ENCODE data around the gene SACS. TPM values are rescaled to one million over a fixed set of nuclear protein-coding genes. Genes with fewer than 3 reads are reported as not detected.

SACS gene
- polyA plus RNA-seq, 5 donors, result 10.7 to 19.8 (median 17.2) TPM

DNA sequence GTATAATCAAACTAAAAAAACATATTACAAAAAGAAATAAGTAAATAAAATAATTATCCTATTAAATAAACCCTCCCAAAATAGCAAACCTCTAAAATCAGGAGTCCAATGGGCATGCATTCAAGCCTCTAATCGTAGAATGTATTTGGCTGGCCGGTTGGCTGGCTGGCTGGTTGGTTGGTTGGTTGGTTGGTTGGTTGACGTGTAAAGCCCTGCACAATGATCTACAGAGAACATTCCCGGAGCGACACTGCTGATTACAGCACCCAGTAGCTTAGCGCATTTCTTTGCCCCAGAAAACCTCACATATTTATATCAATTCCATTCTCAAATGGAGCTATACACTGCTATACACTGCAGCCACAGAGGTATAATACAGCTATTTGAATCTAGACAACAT is 65.6 kb downstream of the SACS start:
- DNase-seq, result no peak

- DNase-seq, result no peak
Observed at GRCh38 chr13:23365652-23366051, 67.8 kb downstream of the SACS start.

DNA sequence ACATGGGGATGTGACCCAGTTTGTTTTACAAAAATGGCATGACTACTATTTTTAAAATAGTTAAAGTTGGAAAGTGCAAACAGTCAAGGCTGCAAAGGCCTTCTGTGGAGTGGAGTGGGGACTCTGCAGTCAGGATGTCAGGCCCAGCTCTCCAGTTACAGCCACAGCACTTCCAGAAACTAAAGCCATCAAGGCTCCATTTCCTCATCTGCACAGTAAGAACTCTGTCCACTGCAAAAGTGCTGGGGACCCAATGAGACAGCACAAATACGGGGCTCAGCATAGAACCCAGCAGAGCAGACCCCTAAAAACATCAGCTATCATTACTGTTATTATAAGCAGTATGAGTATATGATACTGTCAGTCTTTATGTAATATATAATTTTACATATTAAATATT is 73.6 kb downstream of the SACS start:
- DNase-seq, result no peak

DNA sequence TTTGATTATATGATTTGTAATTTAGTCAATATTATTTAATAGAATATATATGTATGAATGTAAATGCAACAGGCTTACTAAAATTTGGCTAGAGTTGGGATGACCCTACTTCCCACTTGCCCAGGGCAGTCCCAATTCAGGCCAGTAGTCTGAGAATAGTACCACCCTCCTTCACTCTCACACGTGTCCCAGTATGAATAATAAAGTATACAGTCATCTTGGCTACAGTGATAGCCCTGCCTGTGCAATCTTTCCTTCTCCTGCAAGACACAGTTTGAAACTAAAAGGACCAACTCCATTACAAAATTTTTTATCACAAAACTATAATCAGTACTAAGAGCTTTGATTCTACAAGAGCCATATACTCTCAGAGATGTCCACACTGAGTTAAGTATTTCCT is 76.2 kb downstream of the SACS start:
- no peak for DNase-seq

- DNase-seq, result no peak
Observed at GRCh38 chr13:23356368-23356767, 77.1 kb downstream of the SACS start.

GRCh38 chr13:23354520-23354919 is 79.0 kb downstream of the SACS start:
- DNase-seq, result no peak

- DNase-seq, result no peak
Observed at GRCh38 chr13:23352161-23352560, 81.3 kb downstream of the SACS start.

DNA sequence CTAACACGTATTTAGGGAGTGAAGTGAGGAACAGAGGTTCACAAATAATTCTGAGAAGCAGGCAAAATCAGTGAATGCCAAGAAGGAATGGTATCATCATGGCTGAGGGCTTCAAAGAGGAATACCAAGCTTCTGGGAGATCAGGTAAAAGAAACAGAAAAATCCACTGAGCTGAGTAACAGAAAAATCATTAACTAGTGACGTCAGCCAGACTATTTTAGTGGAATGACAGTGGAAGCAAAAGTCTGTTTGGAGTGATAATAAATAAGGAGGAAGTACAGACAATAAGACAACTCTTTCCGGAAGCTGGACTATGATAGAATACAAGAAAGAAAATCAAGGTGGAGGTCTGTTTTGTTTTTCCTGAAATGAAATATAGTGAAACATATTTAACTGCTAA is 83.5 kb downstream of the SACS start:
- DNase-seq, result no peak

- DNase-seq, result no peak
Observed at GRCh38 chr13:23349161-23349897, 84.2 kb downstream of the SACS start.

DNA sequence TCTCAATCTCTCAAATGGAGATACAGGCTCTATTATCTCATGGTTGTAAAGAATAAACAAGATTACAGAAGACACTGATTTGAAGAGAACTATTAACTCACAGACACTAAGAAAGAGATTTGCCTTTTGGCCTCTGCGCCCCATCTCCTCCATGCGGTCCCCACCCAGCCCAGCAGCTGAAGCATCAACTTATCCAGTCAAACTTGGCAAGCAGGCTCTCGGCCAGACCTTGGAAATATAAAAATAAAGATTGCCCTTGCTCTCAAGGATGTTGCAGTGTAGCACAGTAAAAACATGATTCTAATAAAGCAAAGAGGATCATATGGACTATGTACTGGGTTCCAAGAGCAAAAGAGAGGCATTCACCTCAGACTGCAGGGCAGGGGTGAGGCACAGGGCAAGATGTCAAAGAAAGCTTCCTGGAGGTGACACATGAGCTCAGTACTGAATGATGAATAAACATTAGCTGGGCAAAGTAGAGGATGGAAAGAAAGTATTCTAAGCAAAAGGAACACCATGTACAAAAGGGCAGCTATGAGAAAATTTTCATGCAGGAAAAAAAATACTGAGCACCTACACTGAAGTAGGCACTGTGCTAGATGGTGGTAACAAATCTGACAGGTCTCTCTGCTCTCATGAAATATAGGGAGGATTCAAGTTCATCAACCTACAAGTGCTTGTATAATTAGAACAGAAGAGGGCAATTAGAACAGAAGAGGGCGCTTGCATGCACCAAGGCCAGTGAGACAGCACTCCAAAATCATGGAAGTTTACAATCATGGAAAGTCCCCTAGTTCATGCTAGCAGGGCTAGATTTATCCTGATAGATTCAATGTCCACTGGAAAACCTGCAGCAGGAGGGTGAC is 85.0 kb downstream of the SACS start:
- DNase-seq, result no peak

GRCh38 chr13:23347601-23348000 is 85.9 kb downstream of the SACS start:
- no peak for DNase-seq

GRCh38 chr13:23344931-23345595 is 88.4 kb downstream of the SACS start:
- DNase-seq, result no peak

- DNase-seq, result no peak
Observed at GRCh38 chr13:23339225-23339624, 94.3 kb downstream of the SACS start.

- DNase-seq, result no peak
Observed at GRCh38 chr13:23330356-23330755, 103.1 kb downstream of the SACS start.

DNA sequence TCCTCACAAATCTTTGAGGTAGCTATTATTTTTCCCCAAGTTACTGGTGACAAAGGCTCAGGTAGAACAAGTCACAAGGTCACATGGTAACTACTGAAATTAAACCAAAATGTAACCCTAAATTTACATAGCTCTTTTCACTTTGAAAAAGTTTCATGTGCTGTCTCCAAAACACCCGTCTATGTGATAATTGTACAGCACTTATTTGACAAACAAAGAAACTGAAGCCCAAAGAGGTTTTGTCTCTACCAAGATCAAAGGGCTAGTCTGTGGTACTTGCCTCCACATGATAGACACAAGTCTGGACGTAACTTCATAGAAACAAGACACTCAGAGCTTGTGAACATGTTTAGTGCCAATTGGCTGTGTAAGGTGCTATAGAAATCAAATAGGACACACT is 108.3 kb downstream of the SACS start:
- no peak for DNase-seq

DNA sequence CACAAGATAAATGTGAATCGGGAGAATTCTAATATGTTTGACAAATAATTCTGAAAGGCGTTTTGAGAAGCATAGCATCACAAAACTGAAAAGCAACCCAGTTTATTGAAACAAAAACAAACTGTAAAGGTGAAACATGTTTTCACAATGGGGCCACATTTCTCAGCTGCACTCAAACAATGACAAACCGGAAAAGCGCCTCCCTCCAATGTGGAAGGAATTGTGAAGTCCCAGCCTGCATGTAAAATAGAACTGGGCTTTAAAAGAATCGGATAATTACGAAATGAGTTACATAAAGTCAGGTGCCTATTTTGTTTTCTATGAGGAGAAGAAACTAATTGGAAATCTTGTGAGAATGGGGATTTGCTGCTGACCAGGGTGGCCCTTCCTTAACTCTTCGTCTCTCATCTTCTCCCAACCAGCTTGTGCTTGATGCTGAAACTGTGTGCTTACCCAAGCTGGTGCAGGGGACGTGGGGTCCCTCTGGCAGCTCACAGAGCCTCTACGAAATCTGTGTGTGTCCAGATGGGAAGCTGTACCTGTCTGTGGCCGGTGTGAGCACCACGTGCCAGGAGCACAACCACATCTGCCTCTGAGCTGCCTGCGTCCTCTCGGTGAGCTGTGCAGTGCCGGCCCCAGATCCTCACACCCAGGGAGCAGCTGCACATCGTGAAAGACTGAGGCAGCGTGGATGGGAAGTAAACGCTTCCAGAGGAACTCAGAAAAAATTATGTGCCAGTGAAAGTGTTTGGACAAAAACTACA is 109.4 kb downstream of the SACS start:
- DNase-seq, result no peak

- no peak for DNase-seq
Observed at GRCh38 chr13:23322353-23323336, 110.9 kb downstream of the SACS start.

- DNase-seq, result peak in 1 of 2 donors; percentile 15
Observed at GRCh38 chr13:23321535-23322241, 111.8 kb downstream of the SACS start.

- no peak for DNase-seq
Observed at GRCh38 chr13:23320926-23321534, 112.5 kb downstream of the SACS start.

GRCh38 chr13:23319883-23320224 is 113.6 kb downstream of the SACS start:
- DNase-seq, result no peak
